DOHH2 (cell line): Measurements from ENCODE around the gene ZSCAN5A.

Experiments used
- H3F3A ChIP-seq: fragments of 200-600 bp; sonication (generic), shearing (Covaris generic); 2 replicates; pipeline ENCODE4 v1.6.0; 2016; ENCODE audit warnings: antibody characterized with exemption, mild to moderate bottlenecking; ENCODE audit not compliant: control insufficient read depth, insufficient read depth
- H3K27ac ChIP-seq: fragments of 200-600 bp; sonication (generic); 2 replicates; pipeline ENCODE4 v1.5.1; 2014; ENCODE audit warnings: low read depth, mild to moderate bottlenecking, low read length, moderate library complexity
- H3K27me3 ChIP-seq: fragments of 200-600 bp; sonication (generic); 2 replicates; pipeline ENCODE4 v1.6.1; 2014; ENCODE audit warnings: mild to moderate bottlenecking, low read length, mixed read lengths; ENCODE audit not compliant: control insufficient read depth
- H3K36me3 ChIP-seq: fragments of 200-600 bp; sonication (generic); 2 replicates; pipeline ENCODE4 v1.6.1; 2014; ENCODE audit warnings: mild to moderate bottlenecking, low read length, moderate library complexity, mixed read lengths; ENCODE audit not compliant: control insufficient read depth
- H3K4me1 ChIP-seq: fragments of 200-600 bp; sonication (generic); 2 replicates; pipeline ENCODE4 v1.6.1; 2014; ENCODE audit warnings: mild to moderate bottlenecking, low read length, mixed read lengths; ENCODE audit not compliant: control insufficient read depth
- H3K4me2 ChIP-seq: fragments of 200-600 bp; sonication (generic); 2 replicates; pipeline ENCODE4 v1.6.0; 2014; ENCODE audit warnings: mild to moderate bottlenecking, low read length, moderate library complexity
- H3K4me3 ChIP-seq: fragments of 200-600 bp; sonication (generic); 2 replicates; pipeline ENCODE4 v1.5.1; 2014; ENCODE audit warnings: mild to moderate bottlenecking, low read length, mixed read lengths
- H3K79me2 ChIP-seq: fragments of 200-600 bp; sonication (generic); 2 replicates; pipeline ENCODE4 v1.6.1; 2014; ENCODE audit warnings: mild to moderate bottlenecking, low read length, mixed read lengths; ENCODE audit not compliant: control insufficient read depth
- H3K9me2 ChIP-seq: fragments of 200-600 bp; sonication (generic); replicated peaks from 2 replicates; pipeline ENCODE4 v1.6.1; 2014; ENCODE audit warnings: mild to moderate bottlenecking, low read length, mixed read lengths; ENCODE audit not compliant: control insufficient read depth
- H3K9me3 ChIP-seq: fragments of 200-600 bp; sonication (generic); 2 replicates; pipeline ENCODE4 v1.6.1; 2014; ENCODE audit warnings: antibody characterized with exemption, low read length, mixed read lengths; ENCODE audit not compliant: control insufficient read depth, insufficient read depth
- H4K20me1 ChIP-seq: fragments of 200-600 bp; sonication (generic); 2 replicates; pipeline ENCODE4 v1.6.0; 2014; ENCODE audit warnings: low read depth, mild to moderate bottlenecking, antibody characterized with exemption, low read length, moderate library complexity; ENCODE audit not compliant: control insufficient read depth, insufficient read depth
- CTCF ChIP-seq: fragments of 200-600 bp; sonication (generic); IDR thresholded peaks from one replicate; pipeline ENCODE4 v1.5.1; 2014; ENCODE audit warnings: antibody characterized with exemption, mild to moderate bottlenecking, low read depth, low read length; ENCODE audit not compliant: poor library complexity, severe bottlenecking
- EZH2phosphoT487 ChIP-seq: fragments of 200-600 bp; sonication (generic); IDR thresholded peaks from 2 replicates; pipeline ENCODE4 v1.6.1; 2017; ENCODE audit warnings: borderline replicate concordance, mild to moderate bottlenecking, antibody characterized with exemption, low read length, moderate library complexity, mixed read lengths

Gene ZSCAN5A

GRCh38 chr19:56333506-56333905, 18.9 kb upstream of the ZSCAN5A start:
- H4K20me1 ChIP-seq = no peaks in the 10 kb centered on the region
- H3K27me3 ChIP-seq = no peaks in the 10 kb centered on the region; the same call in 1 of the 2 replicates
- peaks cover under 1% of the 10 kb centered on the region for H3K4me1 ChIP-seq
- TF ChIP-seq EZH2phosphoT487 = no peak
- TF ChIP-seq CTCF = peak; percentile 74
- H3K4me3 ChIP-seq = no peak overlapping the region
- no peak overlapping the region for H3K4me2 ChIP-seq
- H3K9me3 ChIP-seq = peaks cover under 1% of the 10 kb centered on the region; the same call in 1 of the 2 replicates
- H3K27ac ChIP-seq = no peak overlapping the region
- no peaks in the 10 kb centered on the region for H3K79me2 ChIP-seq
- no peaks in the 10 kb centered on the region for H3F3A ChIP-seq
- no peaks in the 10 kb centered on the region for H3K9me2 ChIP-seq
- no peaks in the 10 kb centered on the region for H3K36me3 ChIP-seq

GRCh38 chr19:56332695-56333094, 18.1 kb upstream of the ZSCAN5A start:
- no peak overlapping the region for H3K4me3 ChIP-seq
- no peaks in the 10 kb centered on the region for H3K36me3 ChIP-seq
- no peaks in the 10 kb centered on the region for H3K9me2 ChIP-seq
- TF ChIP-seq CTCF (no peak), EZH2phosphoT487 (no peak)
- no peaks in the 10 kb centered on the region for H3K4me1 ChIP-seq
- no peaks in the 10 kb centered on the region for H3K79me2 ChIP-seq
- H3K27ac ChIP-seq = no peak overlapping the region
- H3F3A ChIP-seq = no peaks in the 10 kb centered on the region
- H3K9me3 ChIP-seq = no peaks in the 10 kb centered on the region
- no peak overlapping the region for H3K4me2 ChIP-seq
- no peaks in the 10 kb centered on the region; the same call in 1 of the 2 replicates for H3K27me3 ChIP-seq
- no peaks in the 10 kb centered on the region for H4K20me1 ChIP-seq

DNA sequence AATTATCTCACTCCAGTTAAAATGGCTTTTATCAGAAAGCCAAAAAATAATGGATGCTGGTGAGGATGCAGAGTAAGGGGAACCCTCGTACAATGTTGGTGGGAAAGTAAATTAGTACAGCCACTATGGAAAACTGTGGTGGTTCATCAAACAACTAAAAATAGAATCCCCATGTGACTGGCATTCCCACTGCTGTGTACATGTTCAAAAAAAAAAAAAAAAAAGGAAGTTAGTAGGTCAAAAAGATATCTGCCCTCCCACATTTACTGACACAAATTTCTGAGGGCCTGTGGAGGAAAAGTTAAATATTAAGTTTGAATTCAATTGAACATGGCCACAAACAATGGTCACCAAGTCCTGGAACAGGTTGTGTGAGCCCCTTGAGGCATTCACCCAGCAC, 9.8 kb upstream of the ZSCAN5A start:
- no peak overlapping the region for H3K27ac ChIP-seq

More for the DNA sequence above, 9.8 kb upstream of the ZSCAN5A start:
- Histone ChIP-seq H3K36me3 (no peaks in the 10 kb centered on the region), H3F3A (no peaks in the 10 kb centered on the region), H3K4me3 (no peak overlapping the region), H3K9me3 (no peaks in the 10 kb centered on the region), H3K27me3 (no peaks in the 10 kb centered on the region), H3K9me2 (no peaks in the 10 kb centered on the region), H4K20me1 (no peaks in the 10 kb centered on the region), H3K79me2 (no peaks in the 10 kb centered on the region), H3K4me1 (peaks cover 25% of the 10 kb centered on the region), H3K4me2 (no peak overlapping the region)
- TF ChIP-seq CTCF (no peak), EZH2phosphoT487 (no peak)
